AG10803 (cell line): ENCODE results near the gene RBX1.
A peak's percentile ranks its signal among the peaks of the same experiment; 100 is the strongest.
"Not testable (repeated sequence)": the region's sequence is repeated elsewhere in the genome, so short reads cannot be mapped to it uniquely, and the experiment has no call there.

Experiments
- DNase-seq: peaks from one replicate; pipeline ENCODE4 v3.0.0; 2010; ENCODE audit warnings: low read depth
- H3K4me3 ChIP-seq: 2 replicates; pipeline ENCODE4 v1.5.1; 2011; ENCODE audit warnings: mild to moderate bottlenecking, low read length, control low read depth
- TF ChIP-seq, protein P1 (sequence below): conservative IDR thresholded peaks from 2 replicates; pipeline ENCODE4 v1.5.1; 2011; ENCODE audit warnings: mild to moderate bottlenecking, low read length, control low read depth, inconsistent platforms

Gene RBX1

DNA sequence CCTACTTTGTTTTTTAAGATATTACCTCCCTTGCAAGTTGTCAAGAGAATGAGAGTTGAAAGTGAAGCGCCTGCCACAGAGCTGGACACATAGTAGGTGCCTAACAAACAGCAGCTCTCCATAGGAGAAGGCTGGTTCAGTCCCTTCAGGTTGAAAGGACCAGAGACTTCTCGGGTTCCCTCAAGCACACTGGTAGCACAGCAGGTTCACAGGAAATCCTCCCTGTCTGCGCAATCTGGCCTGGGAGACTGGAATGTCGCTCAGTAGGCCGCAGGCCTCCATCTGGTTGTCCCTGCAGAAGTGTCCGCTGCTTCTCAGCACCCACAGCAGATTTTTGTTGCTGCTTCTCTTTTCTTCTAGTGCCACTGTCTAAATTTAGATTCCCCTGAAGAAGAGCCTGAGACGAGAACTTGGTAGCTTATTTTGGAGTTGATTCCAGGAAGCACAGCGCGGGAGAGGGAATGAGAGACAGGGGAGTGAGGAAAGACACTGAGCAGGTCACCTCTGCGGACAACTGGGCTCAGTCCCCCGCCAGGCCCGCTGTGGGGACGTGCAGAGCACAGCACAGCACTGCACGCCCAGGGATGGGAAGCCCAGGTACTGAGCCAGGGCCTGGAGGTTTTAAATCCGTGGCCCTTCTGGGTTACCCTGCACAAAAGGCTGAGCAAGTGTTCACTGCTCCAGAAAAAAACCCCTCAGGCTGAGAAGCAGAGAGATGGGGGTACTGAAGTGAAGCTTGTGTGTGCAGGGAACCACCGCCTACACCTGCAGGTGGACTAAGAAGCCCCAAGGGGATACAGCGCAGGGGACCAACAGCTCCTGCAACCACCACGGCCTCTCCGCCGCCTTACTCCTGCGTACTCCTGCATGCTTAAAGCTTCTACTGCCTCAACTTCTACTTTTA, 31.6 kb downstream of the RBX1 start:
- H3K4me3 ChIP-seq: no peak overlapping the region
- no peak for DNase-seq

DNA sequence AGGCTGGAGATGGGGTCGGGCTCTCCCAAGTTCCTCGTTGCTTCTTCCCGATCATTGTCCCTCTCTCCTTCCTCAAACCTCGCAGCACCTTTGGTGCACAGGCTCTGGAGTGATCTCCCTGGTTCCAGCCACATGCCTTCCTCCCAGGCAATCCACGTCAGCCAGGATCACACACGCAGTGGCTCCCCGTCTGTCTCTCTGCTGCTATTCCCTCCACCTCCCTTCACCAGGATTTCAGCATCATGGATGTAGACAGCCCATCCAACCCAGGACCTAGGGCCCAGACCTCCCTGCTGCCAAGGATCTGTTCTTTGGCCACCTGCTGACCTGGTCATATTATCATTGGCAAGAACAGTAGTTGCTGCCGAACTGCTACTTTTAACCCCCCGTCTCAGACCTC, 40.1 kb downstream of the RBX1 start:
- no peak overlapping the region for H3K4me3 ChIP-seq
- DNase-seq: no peak
- TF ChIP-seq, protein P1, sequence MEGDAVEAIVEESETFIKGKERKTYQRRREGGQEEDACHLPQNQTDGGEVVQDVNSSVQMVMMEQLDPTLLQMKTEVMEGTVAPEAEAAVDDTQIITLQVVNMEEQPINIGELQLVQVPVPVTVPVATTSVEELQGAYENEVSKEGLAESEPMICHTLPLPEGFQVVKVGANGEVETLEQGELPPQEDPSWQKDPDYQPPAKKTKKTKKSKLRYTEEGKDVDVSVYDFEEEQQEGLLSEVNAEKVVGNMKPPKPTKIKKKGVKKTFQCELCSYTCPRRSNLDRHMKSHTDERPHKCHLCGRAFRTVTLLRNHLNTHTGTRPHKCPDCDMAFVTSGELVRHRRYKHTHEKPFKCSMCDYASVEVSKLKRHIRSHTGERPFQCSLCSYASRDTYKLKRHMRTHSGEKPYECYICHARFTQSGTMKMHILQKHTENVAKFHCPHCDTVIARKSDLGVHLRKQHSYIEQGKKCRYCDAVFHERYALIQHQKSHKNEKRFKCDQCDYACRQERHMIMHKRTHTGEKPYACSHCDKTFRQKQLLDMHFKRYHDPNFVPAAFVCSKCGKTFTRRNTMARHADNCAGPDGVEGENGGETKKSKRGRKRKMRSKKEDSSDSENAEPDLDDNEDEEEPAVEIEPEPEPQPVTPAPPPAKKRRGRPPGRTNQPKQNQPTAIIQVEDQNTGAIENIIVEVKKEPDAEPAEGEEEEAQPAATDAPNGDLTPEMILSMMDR: no peak

More for the DNA sequence above, 31.6 kb downstream of the RBX1 start:
- TF ChIP-seq, protein P1: no peak

DNA sequence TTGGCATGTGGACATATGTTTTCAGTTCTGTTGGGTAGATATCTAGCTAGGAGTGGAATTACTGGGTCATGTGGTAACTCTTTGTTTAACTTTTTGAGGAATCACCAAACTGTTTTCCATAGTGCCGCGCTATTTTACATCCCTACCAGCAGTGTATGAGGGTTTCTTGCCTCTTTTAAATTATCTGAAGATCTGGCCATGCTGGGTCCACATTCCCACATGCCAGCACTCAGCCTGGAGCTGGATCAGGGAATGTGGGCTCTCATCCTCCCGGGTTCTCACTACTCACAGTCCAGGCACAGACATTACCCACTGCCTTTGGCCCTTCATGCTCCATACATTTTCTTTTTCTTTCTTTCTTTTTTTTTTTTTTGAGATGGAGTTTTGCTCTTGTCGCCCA, 44.6 kb downstream of the RBX1 start:
- DNase-seq: no peak
- TF ChIP-seq, protein P1: no peak
- no peak overlapping the region for H3K4me3 ChIP-seq

DNA sequence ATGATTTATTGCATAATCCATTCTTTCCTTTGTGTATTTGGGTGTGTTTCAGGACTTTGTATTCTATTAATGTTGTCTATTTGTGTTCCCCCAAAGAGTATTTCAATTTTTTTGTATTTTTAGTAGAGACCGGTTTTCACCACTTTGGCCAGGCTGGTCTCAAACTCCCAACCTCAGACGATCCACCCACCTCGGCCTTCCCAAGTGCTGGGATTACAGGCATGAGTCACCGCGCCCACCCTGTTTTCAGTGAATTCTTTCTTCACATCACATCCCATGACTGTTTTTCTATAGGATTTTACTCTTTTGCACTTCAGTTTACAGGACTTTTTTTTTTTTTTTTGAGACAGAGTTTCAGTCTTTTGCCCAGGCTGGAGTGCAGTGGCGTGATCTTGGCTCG, 46.3 kb downstream of the RBX1 start:
- no peak overlapping the region for H3K4me3 ChIP-seq
- no peak for DNase-seq
- TF ChIP-seq, protein P1: no peak

DNA sequence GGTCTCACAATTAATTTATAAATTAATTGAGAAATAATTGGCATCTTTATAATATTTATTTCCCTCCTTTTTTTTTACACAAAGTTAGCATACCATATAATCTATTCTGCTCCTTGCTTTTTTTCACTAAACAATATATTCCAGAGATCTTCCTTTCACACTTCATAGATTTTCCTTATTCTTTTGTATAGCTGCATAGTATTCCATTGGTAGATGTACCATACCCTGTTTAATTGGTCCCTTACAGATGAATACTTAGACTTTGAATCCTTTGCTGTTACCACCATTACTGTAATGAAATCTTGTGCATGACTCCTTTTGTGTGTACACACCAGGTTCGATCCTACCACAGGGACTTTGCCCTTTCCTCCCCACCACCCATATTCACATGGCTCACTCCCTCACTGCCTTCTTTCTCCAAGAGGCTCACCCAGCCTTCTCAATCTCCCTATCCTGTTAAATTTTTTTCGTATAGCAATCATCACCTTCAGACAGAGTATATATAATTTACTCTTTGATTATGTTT, 48.9 kb downstream of the RBX1 start:
- TF ChIP-seq, protein P1: no peak
- no peak overlapping the region for H3K4me3 ChIP-seq
- no peak for DNase-seq

DNA sequence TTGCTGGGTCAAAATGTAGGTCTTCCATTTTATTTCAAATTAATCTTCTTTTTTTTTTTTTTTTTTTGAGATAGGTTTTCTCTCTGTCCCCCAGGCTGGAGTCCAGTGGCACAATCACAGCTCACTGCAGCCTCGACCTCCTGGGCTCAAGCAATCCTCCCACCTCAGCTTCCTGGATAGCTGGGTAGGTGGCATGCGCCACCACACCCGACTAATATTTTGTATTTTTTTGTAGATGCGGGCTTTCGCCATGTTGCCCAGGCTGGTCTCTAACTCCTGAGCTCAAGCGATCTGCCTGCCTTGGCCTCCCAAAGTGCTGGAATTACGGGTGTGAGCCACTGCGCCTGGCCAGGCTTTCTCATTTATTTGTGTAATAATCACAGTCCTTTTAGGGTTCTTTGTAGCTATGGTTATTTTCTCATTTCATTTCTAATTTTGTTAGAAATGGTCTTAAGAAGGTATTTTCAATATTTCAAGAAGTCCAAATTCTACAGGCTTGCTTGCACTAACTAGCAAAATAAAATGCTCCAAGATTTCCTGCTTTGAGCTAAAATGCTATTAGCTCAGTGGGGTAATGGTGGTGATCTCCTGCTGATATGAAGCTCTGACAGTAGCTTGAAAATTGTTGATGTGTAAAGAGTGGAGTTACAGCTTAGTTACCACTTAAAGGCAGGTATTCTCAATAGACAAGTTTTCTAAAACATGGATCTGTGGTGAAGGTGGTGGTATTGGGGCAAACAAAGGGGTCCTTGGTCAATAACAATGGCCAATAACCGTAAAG, 50.0 kb downstream of the RBX1 start:
- DNase-seq: no peak
- no peak overlapping the region for H3K4me3 ChIP-seq
- TF ChIP-seq, protein P1: no peak

DNA sequence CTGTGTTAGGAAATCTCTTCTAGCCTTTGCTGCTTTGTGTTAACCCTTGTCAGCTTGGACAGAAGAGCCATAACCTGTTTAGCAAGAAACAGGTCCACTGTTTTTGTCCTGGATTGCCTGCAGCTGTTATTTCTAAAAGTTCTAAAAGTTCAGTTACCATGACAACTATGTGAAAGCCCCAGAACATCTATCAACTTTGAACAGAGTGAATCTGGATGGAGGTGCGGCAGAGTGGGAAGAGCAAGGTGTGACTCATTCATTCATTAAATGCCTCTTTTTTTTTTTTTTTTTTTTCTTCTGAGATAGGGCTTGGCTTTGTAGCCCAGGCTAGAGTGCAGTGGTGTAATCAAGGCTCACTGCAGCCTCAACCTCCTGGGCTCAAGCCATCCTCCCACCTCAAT, 50.5 kb downstream of the RBX1 start:
- DNase-seq: peak; percentile 34
- no peak overlapping the region for H3K4me3 ChIP-seq
- TF ChIP-seq, protein P1: no peak

DNA sequence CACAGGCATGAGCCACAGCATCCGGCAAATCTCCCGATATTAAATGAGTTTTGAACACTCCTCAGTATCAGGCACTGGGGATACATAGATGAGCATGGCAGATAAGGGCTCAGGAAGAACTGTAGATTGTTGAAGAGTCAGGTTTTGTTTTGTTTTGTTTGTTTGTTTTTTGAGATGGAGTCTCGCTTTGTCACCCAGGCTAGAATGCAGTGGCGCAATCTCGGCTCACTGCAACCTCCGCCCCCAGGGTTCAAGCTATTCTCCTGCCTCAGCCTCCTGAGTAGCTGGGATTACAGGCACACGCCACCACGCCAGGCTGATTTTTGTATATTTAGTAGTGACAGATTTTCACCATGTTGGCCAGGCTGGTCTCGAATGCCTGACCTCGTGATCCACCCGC, 51.2 kb downstream of the RBX1 start:
- not testable (repeated sequence) for H3K4me3 ChIP-seq, DNase-seq
